ENCODE results near the gene FNDC5.

- TF ChIP-seq CTCF (IDR thresholded peaks at IDR 0.05; ENCODE audit: low read depth, low read length, missing input control): no peak
- TF ChIP-seq RAD21 (IDR thresholded peaks at IDR 0.05): peak; percentile 13 to 30
Observed at GRCh38 chr1:32864375-32865019, 6.2 kb downstream of the FNDC5 start.
